Spleen (tissue), 11 donors: ENCODE data around the gene PRKCA. TPM values are rescaled to one million over a fixed set of nuclear protein-coding genes. Genes with fewer than 3 reads are reported as not detected.

Experiments used
- DNase-seq: peaks from one replicate; pipeline ENCODE4 v3.0.0-alpha.2; 2020
- H3K27ac ChIP-seq, 8 donors: fragments of 200-600 bp; sonication (generic) in 7 of 8; 1 replicate in 4 of 8; 2 replicates in 4 of 8; pipeline versions ENCODE4 v1.5.0 to v1.8.0; 2016 to 2021; ENCODE audit warnings: inconsistent platforms in 4 of 8, mild to moderate bottlenecking in 4 of 8, moderate library complexity in 1 of 8
- H3K27me3 ChIP-seq, 7 donors: fragments of 200-600 bp; sonication (generic) in 6 of 7; replicated peaks in 1 of 7; 1 replicate in 4 of 7; 2 replicates in 3 of 7; pipeline versions ENCODE4 v1.5.0 to v1.8.0; 2016 to 2021; ENCODE audit warnings: inconsistent platforms in 3 of 7, mild to moderate bottlenecking in 1 of 7
- H3K36me3 ChIP-seq, 6 donors: fragments of 200-600 bp; sonication (generic) in 5 of 6; 1 replicate in 4 of 6; 2 replicates in 2 of 6; pipeline versions ENCODE4 v1.5.0 to v1.8.0; 2016 to 2021; ENCODE audit warnings: inconsistent platforms in 2 of 6
- H3K4me1 ChIP-seq, 6 donors: fragments of 200-600 bp; sonication (generic) in 5 of 6; 1 replicate in 3 of 6; 2 replicates in 3 of 6; pipeline versions ENCODE4 v1.5.0 to v1.8.0; 2016 to 2021; ENCODE audit warnings: inconsistent platforms in 3 of 6
- H3K4me3 ChIP-seq, 8 donors: fragments of 200-600 bp; sonication (generic) in 7 of 8; 1 replicate in 4 of 8; 2 replicates in 4 of 8; pipeline versions ENCODE4 v1.5.0 to v1.8.0; 2016 to 2021; ENCODE audit warnings: inconsistent platforms in 4 of 8, mild to moderate bottlenecking in 4 of 8, moderate library complexity in 2 of 8
- H3K9me3 ChIP-seq, 8 donors: fragments of 200-600 bp; sonication (generic) in 7 of 8; 1 replicate in 4 of 8; 2 replicates in 4 of 8; pipeline versions ENCODE4 v1.5.0 to v1.8.0; 2016 to 2021; ENCODE audit warnings: inconsistent platforms in 4 of 8
- CTCF ChIP-seq, 11 experiments: fragments of 200-600 bp in 7 of 11; fragments of 450-650 bp in 4 of 11; sonication (generic) in 4 of 11; IDR thresholded peaks in 8 of 11; conservative IDR thresholded peaks in 3 of 11; 1 replicate in 7 of 11; 2 replicates in 4 of 11; pipeline versions ENCODE4 v1.4.0 to v1.8.0; 2016 to 2021; ENCODE audit warnings: antibody characterized with exemption in 11 of 11, inconsistent platforms in 4 of 11, mild to moderate bottlenecking in 1 of 11
- POLR2A ChIP-seq, 3 donors: fragments of 450-650 bp; IDR thresholded peaks; one replicate each; pipeline ENCODE4 v1.5.1; 2017; ENCODE audit warnings: antibody characterized with exemption in 3 of 3, mild to moderate bottlenecking in 1 of 3
- POLR2AphosphoS5 ChIP-seq, 3 donors: sonication (generic); formaldehyde crosslinking; IDR thresholded peaks; one replicate each; pipeline ENCODE4 v1.5.1; 2017; ENCODE audit warnings: antibody characterized with exemption in 3 of 3
- WGBS, 5 donors: extraction: QIAGEN DNeasy Blood & Tissue Kit in 3 of 5; methylation state at CpG; one replicate each; pipeline versions ENCODE4 v1.1.5 to v1.1.7; 2013 to 2018; 5-methylcytosine and 5-hydroxymethylcytosine counted together
- intact Hi-C: fragments of 100-400 bp; cut with DNase I; formaldehyde crosslinking; loops from one replicate; pipeline ENCODE4 v1.15.0; 2023; ENCODE audit warnings: low total_unique reads
- polyA plus RNA-seq, 3 donors: library from polyadenylated mRNA; stranded (reverse); fragments of 200-250 nt; gene quantifications; one replicate each; pipeline ENCODE4 v1.2.1, GENCODE V29; 2013
- total RNA-seq, 7 donors: library from RNA; depleted of rRNA in 3 of 7; stranded (reverse); fragments of >200 nt in 3 of 7; fragmentation: NEBNext Ultra II Directional in 4 of 7; extraction: Animal tissue kit (Norgen Biotek cat#: 25700) in 4 of 7; gene quantifications; one replicate each; pipeline versions ENCODE4 v1.1.0 to v1.2.1, GENCODE V29; 2016 to 2021
- donor health status: healthy with polysubstance abuse.
- donor health status: DM: no; HTN: no; CAD: no; lungs with moderate emphysema.
- donor health status: DM: no; HTN: no; CAD: no.
- donor health status: Bipolar disorder and iron deficiency.
- donor health status: healthy.
- donor health status: DM: no; HTN: no; CAD: no.
- donor health status: DM: yes; HTN: yes; CAD: no.

Gene PRKCA
- total and polyA plus RNA-seq, 10 donors = 1.7 to 59.7 (median 31.2) TPM

- Histone ChIP-seq H3K36me3 (no peaks in the 10 kb centered on the region), H3K4me1 (peaks cover 0 to 4% (median 0%) of the 10 kb centered on the region in 6 donors), H3K9me3 (no peaks in the 10 kb centered on the region), H3K4me3 (no peak overlapping the region), H3K27ac (no peak overlapping the region), H3K27me3 (peaks cover 0 to 81% (median 28%) of the 10 kb centered on the region in 7 donors)
- TF ChIP-seq CTCF (IDR thresholded peaks at IDR 0.05 in 8 of 11, conservative IDR thresholded peaks at IDR 0.05 in 3 of 11) (no peak), POLR2A (IDR thresholded peaks at IDR 0.05) (no peak), POLR2AphosphoS5 (IDR thresholded peaks at IDR 0.05) (no peak)
- 5 to 15% (median 7%) methylated on average over 10 of the region's 10 CpGs for WGBS, 5 donors
- DNase-seq = no peak
- intact Hi-C loops = no loop called here
Observed at GRCh38 chr17:66829883-66830282, 527.5 kb downstream of the PRKCA start.

- no peak overlapping the region for H3K27ac ChIP-seq
- DNase-seq = no peak
- no peak for TF ChIP-seq CTCF (IDR thresholded peaks at IDR 0.05 in 8 of 11, conservative IDR thresholded peaks at IDR 0.05 in 3 of 11)
- no peak for TF ChIP-seq POLR2AphosphoS5 (IDR thresholded peaks at IDR 0.05)
- no peak for TF ChIP-seq POLR2A (IDR thresholded peaks at IDR 0.05)
- intact Hi-C loops = no loop called here
- 31 to 44% (median 39%) methylated on average over 4 of the region's 4 CpGs for WGBS, 5 donors
- no peaks in the 10 kb centered on the region for H3K36me3 ChIP-seq
- peaks cover 0 to 84% (median 34%) of the 10 kb centered on the region in 7 donors for H3K27me3 ChIP-seq
- no peaks in the 10 kb centered on the region for H3K9me3 ChIP-seq
- H3K4me1 ChIP-seq = peaks cover 0 to 7% (median 0%) of the 10 kb centered on the region in 6 donors
- H3K4me3 ChIP-seq = no peak overlapping the region
Observed at GRCh38 chr17:66830451-66830850, 528.0 kb downstream of the PRKCA start.

- WGBS, 5 donors = 81 to 87% (median 84%) methylated on average over 14 of the region's 14 CpGs
- DNase-seq = no peak
- Histone ChIP-seq H3K27ac (no peak overlapping the region), H3K36me3 (no peaks in the 10 kb centered on the region), H3K4me1 (peaks cover 0 to 7% (median 0%) of the 10 kb centered on the region in 6 donors), H3K4me3 (no peak overlapping the region), H3K9me3 (no peaks in the 10 kb centered on the region), H3K27me3 (peaks cover 0 to 92% (median 41%) of the 10 kb centered on the region in 7 donors)
- no peak for TF ChIP-seq POLR2AphosphoS5 (IDR thresholded peaks at IDR 0.05)
- TF ChIP-seq POLR2A (IDR thresholded peaks at IDR 0.05) = no peak
- no peak for TF ChIP-seq CTCF (IDR thresholded peaks at IDR 0.05 in 8 of 11, conservative IDR thresholded peaks at IDR 0.05 in 3 of 11)
- intact Hi-C loops = no loop called here
Observed at GRCh38 chr17:66831383-66832210, 529.2 kb downstream of the PRKCA start.

- TF ChIP-seq POLR2A (IDR thresholded peaks at IDR 0.05) (no peak), POLR2AphosphoS5 (IDR thresholded peaks at IDR 0.05) (no peak), CTCF (IDR thresholded peaks at IDR 0.05 in 8 of 11, conservative IDR thresholded peaks at IDR 0.05 in 3 of 11) (no peak)
- H3K36me3 ChIP-seq = no peaks in the 10 kb centered on the region
- no peak overlapping the region for H3K4me3 ChIP-seq
- 78 to 87% (median 86%) methylated on average over 4 of the region's 4 CpGs for WGBS, 5 donors
- H3K9me3 ChIP-seq = no peaks in the 10 kb centered on the region
- peaks cover 0 to 94% (median 41%) of the 10 kb centered on the region in 7 donors for H3K27me3 ChIP-seq
- peaks cover 0 to 7% (median 0%) of the 10 kb centered on the region in 6 donors for H3K4me1 ChIP-seq
- intact Hi-C loops = no loop called here
- DNase-seq = no peak
- no peak overlapping the region for H3K27ac ChIP-seq
Observed at GRCh38 chr17:66833201-66833600, 530.8 kb downstream of the PRKCA start.
